Gastrocnemius medialis (tissue), 4 donors: ENCODE data around the gene DAG1. TPM values are rescaled to one million over a fixed set of nuclear protein-coding genes. Genes with fewer than 3 reads are reported as not detected.

Experiments used
- ATAC-seq, 2 donors: fragments of 150-250 bp; one replicate each; pipeline ENCODE4 v1.9.1; 2016
- DNase-seq, 2 donors: peaks; one replicate each; pipeline ENCODE4 v3.0.0-alpha.2; 2019
- H3K27ac ChIP-seq, 4 donors: fragments of 200-600 bp; sonication (generic); 1 replicate in 1 of 4; 2 replicates in 3 of 4; pipeline ENCODE4 v1.5.1; 2016 to 2018; ENCODE audit warnings: mild to moderate bottlenecking in 2 of 4, moderate library complexity in 1 of 4
- H3K27me3 ChIP-seq, 3 donors: fragments of 200-600 bp; sonication (generic) in 2 of 3; 1 replicate in 1 of 3; 2 replicates in 2 of 3; pipeline versions ENCODE4 v1.5.1 to v1.6.0; 2016 to 2019; ENCODE audit warnings: mild to moderate bottlenecking in 1 of 3, moderate library complexity in 1 of 3
- H3K36me3 ChIP-seq, 2 donors: fragments of 200-600 bp; sonication (generic) in 1 of 2; one replicate each; pipeline ENCODE4 v1.5.1; 2017 to 2018
- H3K4me1 ChIP-seq, 2 donors: fragments of 200-600 bp; sonication (generic) in 1 of 2; one replicate each; pipeline ENCODE4 v1.5.1; 2016 to 2017; ENCODE audit warnings: mild to moderate bottlenecking in 2 of 2
- H3K4me3 ChIP-seq, 4 donors: fragments of 200-600 bp; sonication (generic) in 3 of 4; 1 replicate in 1 of 4; 2 replicates in 3 of 4; pipeline ENCODE4 v1.5.1; 2016 to 2019; ENCODE audit warnings: mild to moderate bottlenecking in 2 of 4
- H3K9me3 ChIP-seq, 3 donors: fragments of 200-600 bp; sonication (generic) in 2 of 3; 1 replicate in 1 of 3; 2 replicates in 2 of 3; pipeline ENCODE4 v1.5.1; 2016 to 2019
- CTCF ChIP-seq, 5 experiments: fragments of 450-650 bp in 3 of 5; fragments of 200-600 bp in 2 of 5; sonication (generic) in 2 of 5; IDR thresholded peaks in 4 of 5; conservative IDR thresholded peaks in 1 of 5; 1 replicate in 4 of 5; 2 replicates in 1 of 5; pipeline ENCODE4 v1.5.1; 2016 to 2019; ENCODE audit warnings: antibody characterized with exemption in 5 of 5, mild to moderate bottlenecking in 3 of 5, moderate library complexity in 3 of 5
- POLR2A ChIP-seq, 2 donors: fragments of 450-650 bp; IDR thresholded peaks; one replicate each; pipeline ENCODE4 v1.6.1; 2017; ENCODE audit warnings: antibody characterized with exemption in 2 of 2, mild to moderate bottlenecking in 2 of 2, moderate library complexity in 2 of 2
- in situ Hi-C, 4 donors: fragments of 200-750 bp; cut with MboI; loops; one replicate each; pipeline versions ENCODE4 v1.15.0 to v1.8.0; 2017; ENCODE audit warnings: low sequenced_read_pairs in 4 of 4
- intact Hi-C: fragments of 100-400 bp; cut with DNase I; formaldehyde crosslinking; loops from one replicate; pipeline ENCODE4 v1.15.1; 2023; ENCODE audit warnings: low total_unique reads
- total RNA-seq, 4 donors: library from RNA; depleted of rRNA; stranded (reverse); fragments of >200 nt; gene quantifications; one replicate each; pipeline versions ENCODE4 v1.1.0 to v1.2.3, GENCODE V29; 2016

DAG1 gene
- total RNA-seq: 100 to 1,000 TPM in 3 of 4 donors, 10 to 100 TPM in 1; 95.0 to 177 (median 109) TPM

- Histone ChIP-seq H3K36me3 (no peaks in the 10 kb centered on the region), H3K27me3 (no peaks in the 10 kb centered on the region), H3K4me3 (peak within 1 kb of the TSS; percentile 62 to 78 (median 71)), H3K27ac (peak within 1 kb of the TSS; percentile 96 to 99 (median 98)), H3K4me1 (peaks cover 38 to 39% of the 10 kb centered on the region in 2 donors), H3K9me3 (no peaks in the 10 kb centered on the region)
- DNase-seq (peak; percentile 96 to 99), ATAC-seq (peak; percentile 73 to 78)
- peak in 3 of 5 experiments; percentile 7 to 15 (median 8) for TF ChIP-seq CTCF (IDR thresholded peaks at IDR 0.05 in 4 of 5, conservative IDR thresholded peaks at IDR 0.05 in 1 of 5)
- peak; percentile 96 to 99 for TF ChIP-seq POLR2A (IDR thresholded peaks at IDR 0.05)
- in situ Hi-C loops (no loop called here), intact Hi-C loops (loop anchor here (1.0 to 5.0 kb wide), 3 partner anchors 31 to 202 kb away; partner anchors contain the start of genes APEH, RHOA and TCTA)
These were observed at the start of gene DAG1 for GRCh38 chr3:49469936-49470713. DAG1 (plus strand) TSS chr3:49470267; CDS start chr3:49510535, 40,268 bp downstream.

- H3K4me1 ChIP-seq: no peaks in the 10 kb centered on the region
- H3K4me3 ChIP-seq: no peak overlapping the region
- H3K9me3 ChIP-seq: no peaks in the 10 kb centered on the region
- in situ Hi-C loops: no loop called here
- TF ChIP-seq POLR2A (IDR thresholded peaks at IDR 0.05): no peak
- TF ChIP-seq CTCF (IDR thresholded peaks at IDR 0.05 in 4 of 5, conservative IDR thresholded peaks at IDR 0.05 in 1 of 5): no peak
- ATAC-seq (no peak), DNase-seq (no peak)
- peaks cover 0 to 30% of the 10 kb centered on the region in 2 donors for H3K36me3 ChIP-seq
- no peak overlapping the region for H3K27ac ChIP-seq
- no peaks in the 10 kb centered on the region for H3K27me3 ChIP-seq
- intact Hi-C loops: no loop called here
These were observed 48.1 kb upstream of the DAG1 start for GRCh38 chr3:49421890-49422378.

GRCh38 chr3:49422379-49423248, 47.5 kb upstream of the DAG1 start, which contains the start of gene AMT:
AMT (minus strand) TSS chr3:49422473; CDS start chr3:49422450, 23 bp downstream.
- DNase-seq (no peak), ATAC-seq (no peak)
- Histone ChIP-seq H3K4me3 (no peak within 1 kb of the TSS), H3K27ac (peak within 1 kb of the TSS in 1 of 4 donors; percentile 48), H3K27me3 (no peaks in the 10 kb centered on the region), H3K9me3 (no peaks in the 10 kb centered on the region), H3K36me3 (peaks cover 0 to 30% of the 10 kb centered on the region in 2 donors), H3K4me1 (no peaks in the 10 kb centered on the region)
- intact Hi-C loops (no loop called here), in situ Hi-C loops (no loop called here)
- TF ChIP-seq POLR2A (IDR thresholded peaks at IDR 0.05) (no peak), CTCF (IDR thresholded peaks at IDR 0.05 in 4 of 5, conservative IDR thresholded peaks at IDR 0.05 in 1 of 5) (no peak)

GRCh38 chr3:49424816-49425215, 45.3 kb upstream of the DAG1 start:
- peaks cover 0 to 24% of the 10 kb centered on the region in 2 donors for H3K36me3 ChIP-seq
- in situ Hi-C loops (no loop called here), intact Hi-C loops (loop anchor here (5.0 kb wide), 1 partner anchor 83 kb away; the partner anchor contains the start of gene USP4)
- H3K27me3 ChIP-seq: no peaks in the 10 kb centered on the region
- no peak for ATAC-seq
- no peak for TF ChIP-seq POLR2A (IDR thresholded peaks at IDR 0.05)
- TF ChIP-seq CTCF (IDR thresholded peaks at IDR 0.05 in 4 of 5, conservative IDR thresholded peaks at IDR 0.05 in 1 of 5): no peak
- H3K4me3 ChIP-seq: no peak overlapping the region
- no peak for DNase-seq
- peaks cover 7 to 12% of the 10 kb centered on the region in 2 donors for H3K4me1 ChIP-seq
- no peak overlapping the region for H3K27ac ChIP-seq
- no peaks in the 10 kb centered on the region for H3K9me3 ChIP-seq
